Measurements from ENCODE around the gene LPP. TPM values are rescaled to one million over a fixed set of nuclear protein-coding genes. Genes with fewer than 3 reads are reported as not detected.

The LPP gene
- total and polyA plus RNA-seq, 2 donors (not counting 1 experiment from before 2014, with no cell fraction given), result 7.6 to 81.7 TPM

DNA sequence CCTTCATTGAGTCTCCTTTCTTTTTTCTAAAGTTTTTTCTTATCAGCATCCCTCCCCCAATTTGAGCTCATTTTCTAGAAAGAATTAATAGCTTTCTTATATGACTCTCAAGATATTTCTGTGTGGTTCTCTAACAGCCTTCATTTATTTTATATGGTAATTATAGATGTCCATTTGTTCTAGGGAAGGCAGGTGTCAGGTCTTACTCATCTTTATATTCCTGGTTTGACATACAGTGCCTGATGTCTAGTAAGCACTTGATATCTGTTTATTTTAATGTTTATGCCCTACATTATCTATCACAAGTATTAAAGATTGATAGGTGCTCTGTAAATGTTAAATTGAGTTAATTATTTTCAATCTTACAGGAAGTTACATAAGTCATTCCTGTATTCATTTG lies 591.1 kb downstream of the LPP start:
- DNase-seq (no peak), ATAC-seq (ENCODE audit: low read depth) (no peak)
- H4K20me1 ChIP-seq (ENCODE audit: control insufficient read depth, insufficient read depth, low read length, poor library complexity, severe bottlenecking), result no peaks in the 10 kb centered on the region
- H3K9ac ChIP-seq (ENCODE audit: low read length), result no peak overlapping the region
- intact Hi-C loops (cut with micrococcal nuclease), result loop anchor here (10.0 kb wide), 1 partner anchor 770 kb away; no protein-coding TSS in a partner anchor
- no peak for TF ChIP-seq EZH2 (IDR thresholded peaks at IDR 0.05; ENCODE audit: borderline replicate concordance, insufficient read depth, low read depth, low read length, poor library complexity, severe bottlenecking)
- TF ChIP-seq, protein P1, sequence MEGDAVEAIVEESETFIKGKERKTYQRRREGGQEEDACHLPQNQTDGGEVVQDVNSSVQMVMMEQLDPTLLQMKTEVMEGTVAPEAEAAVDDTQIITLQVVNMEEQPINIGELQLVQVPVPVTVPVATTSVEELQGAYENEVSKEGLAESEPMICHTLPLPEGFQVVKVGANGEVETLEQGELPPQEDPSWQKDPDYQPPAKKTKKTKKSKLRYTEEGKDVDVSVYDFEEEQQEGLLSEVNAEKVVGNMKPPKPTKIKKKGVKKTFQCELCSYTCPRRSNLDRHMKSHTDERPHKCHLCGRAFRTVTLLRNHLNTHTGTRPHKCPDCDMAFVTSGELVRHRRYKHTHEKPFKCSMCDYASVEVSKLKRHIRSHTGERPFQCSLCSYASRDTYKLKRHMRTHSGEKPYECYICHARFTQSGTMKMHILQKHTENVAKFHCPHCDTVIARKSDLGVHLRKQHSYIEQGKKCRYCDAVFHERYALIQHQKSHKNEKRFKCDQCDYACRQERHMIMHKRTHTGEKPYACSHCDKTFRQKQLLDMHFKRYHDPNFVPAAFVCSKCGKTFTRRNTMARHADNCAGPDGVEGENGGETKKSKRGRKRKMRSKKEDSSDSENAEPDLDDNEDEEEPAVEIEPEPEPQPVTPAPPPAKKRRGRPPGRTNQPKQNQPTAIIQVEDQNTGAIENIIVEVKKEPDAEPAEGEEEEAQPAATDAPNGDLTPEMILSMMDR (IDR thresholded peaks at IDR 0.05), result no peak
- no peaks in the 10 kb centered on the region for H3K36me3 ChIP-seq (replicated peaks in 1 of 2; ENCODE audit: control extremely low read depth in 1 of 2, control insufficient read depth in 1 of 2, extremely low read depth in 1 of 2, insufficient read depth in 2 of 2, low read length in 1 of 2)
- H2AFZ ChIP-seq (ENCODE audit: insufficient read depth, low read depth, low read length, poor library complexity, severe bottlenecking), result no peak overlapping the region
- no peak overlapping the region for H3K4me3 ChIP-seq (ENCODE audit: control extremely low read depth in 1 of 5, extremely low read depth in 1 of 5, insufficient read depth in 1 of 5, low read depth in 2 of 5, low read length in 4 of 5)
- H3K9me3 ChIP-seq (ENCODE audit: control extremely low read depth in 1 of 3, control insufficient read depth in 2 of 3, insufficient read depth in 1 of 3, low read length in 2 of 3), result no peaks in the 10 kb centered on the region
- H3K4me1 ChIP-seq (ENCODE audit: control insufficient read depth in 2 of 2, insufficient read depth in 2 of 2, low read length in 2 of 2), result no peaks in the 10 kb centered on the region
- Mint-ChIP-seq H3K27me3 (no peaks in the 10 kb centered on the region), H3K9me3 (ENCODE audit: insufficient read depth) (no peaks in the 10 kb centered on the region), H3K27ac (no peak overlapping the region), H3K4me3 (no peak overlapping the region), H3K4me1 (no peaks in the 10 kb centered on the region)
- no peak overlapping the region for H3K4me2 ChIP-seq (replicated peaks; ENCODE audit: low read depth, low read length, poor library complexity, severe bottlenecking)
- ChIA-PET POLR2A (no interaction called here), CTCF (interaction anchor here (1.5 to 1.8 kb wide), 4 partner anchors 9 to 1004 kb away, joined by 3 to 6 read pairs (median 4); no protein-coding TSS in a partner anchor)
- no peaks in the 10 kb centered on the region for H3K79me2 ChIP-seq (ENCODE audit: control insufficient read depth, insufficient read depth, low read length)
- H3K27me3 ChIP-seq (replicated peaks in 1 of 4; ENCODE audit: control extremely low read depth in 1 of 4, control insufficient read depth in 3 of 4, insufficient read depth in 4 of 4, low read length in 3 of 4), result no peaks in the 10 kb centered on the region
- H3K27ac ChIP-seq (ENCODE audit: low read length in 2 of 2), result no peak overlapping the region

DNA sequence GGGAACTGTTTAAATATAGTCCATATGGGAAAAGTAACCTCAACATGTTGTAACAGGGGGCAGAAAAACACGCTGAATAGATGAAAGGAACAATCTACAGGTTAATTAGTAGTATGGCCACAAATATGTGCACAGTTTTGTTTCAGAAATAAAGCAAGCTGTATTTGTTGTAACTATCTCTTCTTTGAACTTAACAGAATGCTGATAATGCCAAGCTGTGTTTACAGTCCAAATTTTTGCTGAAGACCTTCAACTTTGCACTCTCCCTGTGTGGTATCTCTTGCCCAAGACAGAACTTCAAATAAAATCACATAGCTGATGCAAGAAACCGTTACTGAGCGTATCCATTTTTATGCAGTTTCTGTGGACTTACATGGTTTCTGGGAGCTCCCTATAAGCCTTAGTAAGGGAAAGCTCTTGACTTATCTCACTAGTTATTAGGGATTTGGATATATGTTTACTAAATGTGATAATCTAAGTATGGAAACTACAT lies 592.4 kb downstream of the LPP start:
- no peak for TF ChIP-seq EZH2 (IDR thresholded peaks at IDR 0.05; ENCODE audit: borderline replicate concordance, insufficient read depth, low read depth, low read length, poor library complexity, severe bottlenecking)
- TF ChIP-seq, protein P1 (IDR thresholded peaks at IDR 0.05), result no peak
- no peaks in the 10 kb centered on the region for H3K4me1 ChIP-seq (ENCODE audit: control insufficient read depth in 2 of 2, insufficient read depth in 2 of 2, low read length in 2 of 2)
- no peaks in the 10 kb centered on the region for H3K27me3 ChIP-seq (replicated peaks in 1 of 4; ENCODE audit: control extremely low read depth in 1 of 4, control insufficient read depth in 3 of 4, insufficient read depth in 4 of 4, low read length in 3 of 4)
- H3K4me3 ChIP-seq (ENCODE audit: control extremely low read depth in 1 of 5, extremely low read depth in 1 of 5, insufficient read depth in 1 of 5, low read depth in 2 of 5, low read length in 4 of 5), result no peak overlapping the region
- no peak overlapping the region for H2AFZ ChIP-seq (ENCODE audit: insufficient read depth, low read depth, low read length, poor library complexity, severe bottlenecking)
- Mint-ChIP-seq H3K27me3 (no peaks in the 10 kb centered on the region), H3K27ac (no peak overlapping the region), H3K9me3 (ENCODE audit: insufficient read depth) (no peaks in the 10 kb centered on the region), H3K4me1 (no peaks in the 10 kb centered on the region), H3K4me3 (no peak overlapping the region)
- ATAC-seq (ENCODE audit: low read depth) (no peak), DNase-seq (no peak)
- intact Hi-C loops (cut with micrococcal nuclease), result loop anchor here (10.0 kb wide), 1 partner anchor 772 kb away; no protein-coding TSS in a partner anchor
- H3K27ac ChIP-seq (ENCODE audit: low read length in 2 of 2), result no peak overlapping the region
- H3K4me2 ChIP-seq (replicated peaks; ENCODE audit: low read depth, low read length, poor library complexity, severe bottlenecking), result no peak overlapping the region
- H3K9me3 ChIP-seq (ENCODE audit: control extremely low read depth in 1 of 3, control insufficient read depth in 2 of 3, insufficient read depth in 1 of 3, low read length in 2 of 3), result no peaks in the 10 kb centered on the region
- H3K36me3 ChIP-seq (replicated peaks in 1 of 2; ENCODE audit: control extremely low read depth in 1 of 2, control insufficient read depth in 1 of 2, extremely low read depth in 1 of 2, insufficient read depth in 2 of 2, low read length in 1 of 2), result no peaks in the 10 kb centered on the region
- no peaks in the 10 kb centered on the region for H3K79me2 ChIP-seq (ENCODE audit: control insufficient read depth, insufficient read depth, low read length)
- CTCF ChIA-PET, result interaction anchor here (0.6 to 10.2 kb wide), 4 partner anchors 208 to 1007 kb away, joined by 3 to 111 read pairs (median 4); no protein-coding TSS in a partner anchor
- WGBS (ENCODE audit: insufficient coverage), result no CpG with 5 or more reads among the region's 3 CpGs
- H4K20me1 ChIP-seq (ENCODE audit: control insufficient read depth, insufficient read depth, low read length, poor library complexity, severe bottlenecking), result no peaks in the 10 kb centered on the region
- H3K9ac ChIP-seq (ENCODE audit: low read length), result no peak overlapping the region
- POLR2A ChIA-PET, result no interaction called here
